Progenitor cell of endocrine pancreas (in vitro differentiated cells): ENCODE measurements around the gene ASPG. TPM values are rescaled to one million over a fixed set of nuclear protein-coding genes. Genes with fewer than 3 reads are reported as not detected.

Experiments used
- DNase-seq: peaks from one replicate; pipeline ENCODE4 v3.0.0; 2021; ENCODE audit warnings: low spot score; ENCODE audit not compliant: unreplicated experiment
- H3K27ac Mint-ChIP-seq: 2 replicates; pipeline ENCODE4 v1.8.0; 2021; ENCODE audit warnings: mild to moderate bottlenecking, moderate library complexity, mixed read lengths
- H3K27me3 Mint-ChIP-seq: 2 replicates; pipeline ENCODE4 v1.8.0; 2021; ENCODE audit warnings: mixed read lengths
- H3K36me3 Mint-ChIP-seq: 2 replicates; pipeline ENCODE4 v1.8.0; 2022; ENCODE audit warnings: mixed read lengths; ENCODE audit not compliant: insufficient read depth
- H3K4me1 Mint-ChIP-seq: 2 replicates; pipeline ENCODE4 v1.8.0; 2021; ENCODE audit warnings: low read depth, mixed read lengths
- H3K4me3 Mint-ChIP-seq: 2 replicates; pipeline ENCODE4 v1.8.0; 2021; ENCODE audit warnings: low read depth, mild to moderate bottlenecking, moderate library complexity, mixed read lengths
- H3K9me3 Mint-ChIP-seq: 2 replicates; pipeline ENCODE4 v1.8.0; 2021; ENCODE audit warnings: low read depth, mixed read lengths
- total RNA-seq: library from RNA; stranded (reverse); gene quantifications from 2 replicates; pipeline ENCODE4 v1.2.1, GENCODE V29; 2021
- TF ChIP-seq, protein P1 (sequence below): fragments of 200-600 bp; sonication (generic); IDR thresholded peaks from one replicate; pipeline ENCODE4 v1.5.0; 2021; ENCODE audit warnings: antibody characterized with exemption, mild to moderate bottlenecking; ENCODE audit not compliant: unreplicated experiment

The ASPG gene
- total RNA-seq, 1 donor from 2014 or later: not detected

DNA sequence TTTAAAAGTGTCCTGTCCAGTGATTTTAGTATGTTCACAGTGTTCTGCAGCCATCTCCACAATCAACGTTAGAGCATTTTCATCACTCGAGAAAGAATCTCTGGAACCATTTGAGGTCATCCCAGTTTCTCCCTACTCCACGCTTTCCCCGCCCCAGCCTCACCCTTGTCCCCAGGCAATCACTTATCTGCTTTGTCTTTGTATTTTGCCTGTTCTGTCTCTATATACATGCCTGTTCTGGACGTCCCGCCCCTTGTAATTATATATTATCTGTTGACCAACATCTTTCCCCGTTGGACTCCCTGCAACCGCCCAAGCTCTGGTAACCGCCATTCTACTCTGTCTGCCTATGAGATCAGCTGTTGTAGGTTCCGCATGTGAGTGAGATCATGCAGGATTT is 21.5 kb upstream of the ASPG start:
- TF ChIP-seq, protein P1, sequence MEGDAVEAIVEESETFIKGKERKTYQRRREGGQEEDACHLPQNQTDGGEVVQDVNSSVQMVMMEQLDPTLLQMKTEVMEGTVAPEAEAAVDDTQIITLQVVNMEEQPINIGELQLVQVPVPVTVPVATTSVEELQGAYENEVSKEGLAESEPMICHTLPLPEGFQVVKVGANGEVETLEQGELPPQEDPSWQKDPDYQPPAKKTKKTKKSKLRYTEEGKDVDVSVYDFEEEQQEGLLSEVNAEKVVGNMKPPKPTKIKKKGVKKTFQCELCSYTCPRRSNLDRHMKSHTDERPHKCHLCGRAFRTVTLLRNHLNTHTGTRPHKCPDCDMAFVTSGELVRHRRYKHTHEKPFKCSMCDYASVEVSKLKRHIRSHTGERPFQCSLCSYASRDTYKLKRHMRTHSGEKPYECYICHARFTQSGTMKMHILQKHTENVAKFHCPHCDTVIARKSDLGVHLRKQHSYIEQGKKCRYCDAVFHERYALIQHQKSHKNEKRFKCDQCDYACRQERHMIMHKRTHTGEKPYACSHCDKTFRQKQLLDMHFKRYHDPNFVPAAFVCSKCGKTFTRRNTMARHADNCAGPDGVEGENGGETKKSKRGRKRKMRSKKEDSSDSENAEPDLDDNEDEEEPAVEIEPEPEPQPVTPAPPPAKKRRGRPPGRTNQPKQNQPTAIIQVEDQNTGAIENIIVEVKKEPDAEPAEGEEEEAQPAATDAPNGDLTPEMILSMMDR: no peak
- Mint-ChIP-seq H3K27ac (no peak overlapping the region), H3K27me3 (peaks cover 28% of the 10 kb centered on the region), H3K4me1 (no peaks in the 10 kb centered on the region), H3K9me3 (peaks cover 15% of the 10 kb centered on the region), H3K36me3 (no peaks in the 10 kb centered on the region), H3K4me3 (no peak overlapping the region)
- DNase-seq: no peak

DNA sequence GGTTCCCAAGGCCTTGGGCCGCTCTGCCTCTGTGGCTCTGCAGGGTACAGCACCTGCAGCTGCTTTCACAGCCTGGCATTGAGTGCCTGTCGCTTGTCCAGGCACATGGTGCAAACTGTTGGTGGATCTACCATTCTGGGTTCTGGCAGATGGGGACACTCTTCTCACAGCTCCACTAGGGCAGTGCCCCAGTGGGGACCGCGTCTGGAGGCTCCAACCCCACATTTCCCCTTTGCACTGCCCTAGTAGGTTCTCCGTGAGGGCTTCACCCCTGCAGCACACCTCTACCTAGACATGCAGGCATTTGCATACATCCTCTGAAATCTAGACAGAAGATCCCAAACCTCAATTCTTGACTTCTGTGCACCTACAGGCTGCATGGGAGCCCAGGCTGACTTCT is 19.2 kb upstream of the ASPG start:
- Mint-ChIP-seq H3K36me3 (no peaks in the 10 kb centered on the region), H3K27me3 (peaks cover 37% of the 10 kb centered on the region), H3K4me1 (no peaks in the 10 kb centered on the region)

DNA sequence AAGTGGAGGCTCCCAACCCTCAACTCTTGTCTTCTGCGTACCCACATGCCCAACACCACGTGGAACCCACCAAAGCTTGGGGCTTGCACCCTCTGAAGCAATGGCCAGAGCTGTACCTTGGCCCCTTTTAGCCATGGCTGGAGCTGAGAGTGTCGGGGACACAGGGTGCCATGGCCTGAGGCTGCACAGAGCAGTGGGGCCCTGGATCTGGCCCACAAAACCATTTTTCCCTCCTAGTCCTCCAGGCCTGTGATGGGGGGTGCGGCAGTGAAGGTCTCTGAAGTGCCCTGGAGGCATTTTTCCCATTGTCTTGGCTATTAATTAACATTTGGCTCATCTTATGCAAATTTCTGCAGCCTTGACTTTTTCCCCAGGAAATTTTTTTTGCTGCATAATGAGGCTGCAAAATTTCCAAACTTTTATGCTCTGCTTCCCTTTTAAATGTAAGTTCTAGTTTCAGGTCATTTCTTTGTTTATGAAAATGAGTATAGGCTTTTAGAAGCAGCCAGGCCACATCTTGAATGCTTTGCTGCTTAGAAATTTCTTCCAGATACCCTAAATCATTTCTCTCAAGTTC is 18.7 kb upstream of the ASPG start:
- TF ChIP-seq, protein P1: no peak
- H3K4me3 Mint-ChIP-seq: no peak overlapping the region
- no peak overlapping the region for H3K27ac Mint-ChIP-seq
- no peak for DNase-seq
- peaks cover 15% of the 10 kb centered on the region for H3K9me3 Mint-ChIP-seq
- no peaks in the 10 kb centered on the region for H3K36me3 Mint-ChIP-seq
- peaks cover 37% of the 10 kb centered on the region for H3K27me3 Mint-ChIP-seq
- no peaks in the 10 kb centered on the region for H3K4me1 Mint-ChIP-seq

More for the DNA sequence above, 19.2 kb upstream of the ASPG start:
- Mint-ChIP-seq H3K4me3 (no peak overlapping the region), H3K9me3 (peaks cover 15% of the 10 kb centered on the region), H3K27ac (no peak overlapping the region)
- DNase-seq: no peak
- TF ChIP-seq, protein P1: no peak

DNA sequence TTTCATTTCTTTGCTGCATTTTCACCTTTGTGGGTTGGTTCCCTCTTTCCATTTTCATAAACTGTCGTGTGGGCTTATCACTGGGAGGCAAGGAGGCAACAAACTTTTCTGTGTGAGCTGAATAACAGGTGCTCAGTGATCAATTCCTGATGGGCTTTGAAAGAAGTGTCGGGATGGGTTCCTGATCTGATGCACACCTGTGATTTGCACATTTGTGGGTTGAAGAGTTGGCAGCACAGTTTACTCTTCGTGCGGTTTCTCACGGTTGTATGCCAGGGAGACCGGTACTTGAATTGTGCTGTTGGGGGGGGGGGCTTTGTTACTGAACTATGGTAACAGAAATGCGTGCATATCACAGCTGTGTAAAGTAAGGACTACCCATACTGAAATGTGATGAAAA is 16.0 kb upstream of the ASPG start:
- Mint-ChIP-seq H3K9me3 (peaks cover 26% of the 10 kb centered on the region), H3K4me1 (no peaks in the 10 kb centered on the region), H3K4me3 (no peak overlapping the region), H3K27ac (no peak overlapping the region), H3K36me3 (no peaks in the 10 kb centered on the region), H3K27me3 (peaks cover 31% of the 10 kb centered on the region)
- TF ChIP-seq, protein P1: no peak
- DNase-seq: no peak

DNA sequence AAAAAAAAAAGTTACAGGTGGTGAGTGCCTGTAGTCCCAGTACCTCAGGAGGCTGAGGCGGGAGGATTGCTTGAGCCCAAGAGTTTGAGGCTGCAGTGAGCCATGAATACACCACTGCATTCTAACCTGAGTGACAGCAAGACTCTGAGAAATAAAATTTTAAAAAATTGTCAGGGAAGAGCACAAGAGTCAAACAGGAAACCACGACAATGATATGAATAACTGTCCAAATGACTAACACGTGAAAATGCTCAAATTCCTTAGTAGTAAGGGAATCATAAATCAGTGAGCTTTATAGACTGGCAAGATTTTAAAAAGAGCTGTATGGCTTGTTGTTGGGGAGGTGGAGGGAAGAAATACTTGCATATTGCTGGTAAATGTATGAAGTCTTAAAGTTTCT is 12.9 kb upstream of the ASPG start:
- H3K27ac Mint-ChIP-seq: no peak overlapping the region
- DNase-seq: no peak
- TF ChIP-seq, protein P1: no peak
- no peak overlapping the region for H3K4me3 Mint-ChIP-seq
- no peaks in the 10 kb centered on the region for H3K4me1 Mint-ChIP-seq
- H3K36me3 Mint-ChIP-seq: no peaks in the 10 kb centered on the region
- H3K9me3 Mint-ChIP-seq: peaks cover 13% of the 10 kb centered on the region
- peaks cover 39% of the 10 kb centered on the region for H3K27me3 Mint-ChIP-seq
